K562 (cell line): ENCODE results near the gene CPEB1. TPM values are rescaled to one million over a fixed set of nuclear protein-coding genes. Genes with fewer than 3 reads are reported as not detected.

Experiments
- ADNP ChIP-seq: fragments of 200-800 bp; sonication (Bioruptor generic); IDR thresholded peaks from 2 replicates; pipeline ENCODE4 v1.6.1; 2016; ENCODE audit warnings: missing genetic modification characterization, missing compliant biosample characterization
- DPF2 ChIP-seq: fragments of 450-650 bp; IDR thresholded peaks from 2 replicates; pipeline ENCODE4 v1.6.1; 2016
- FOXJ2 ChIP-seq: fragments of 200-800 bp; sonication (Bioruptor generic); IDR thresholded peaks from 2 replicates; pipeline ENCODE4 v1.6.1; 2016; ENCODE audit warnings: missing genetic modification characterization, missing compliant biosample characterization
- KDM1A ChIP-seq, 2 experiments: fragments of 450-650 bp; IDR thresholded peaks; 2 replicates each; pipeline ENCODE4 v1.6.1; 2016; ENCODE audit warnings: mild to moderate bottlenecking in 2 of 2
- NFIX ChIP-seq: fragments of 250-450 bp; sonication (Bioruptor Pico); IDR thresholded peaks from 2 replicates; pipeline ENCODE4 v1.4.0; 2020; ENCODE audit warnings: low read depth, mild to moderate bottlenecking, moderate library complexity
- NR2C2 ChIP-seq, 2 experiments: fragments of 200-800 bp in 1 of 2; sonication (Bioruptor generic) in 1 of 2; sonication (generic) in 1 of 2; formaldehyde crosslinking in 1 of 2; IDR thresholded peaks; 2 replicates each; pipeline versions ENCODE4 v1.6.1 to v1.8.0; 2016 to 2022; ENCODE audit warnings: mild to moderate bottlenecking in 1 of 2, missing compliant biosample characterization in 1 of 2, missing genetic modification characterization in 1 of 2, missing genetic modification reagents in 1 of 2
- PTBP1 ChIP-seq: fragments of 200-400 bp; formaldehyde crosslinking; IDR thresholded peaks from 2 replicates; pipeline ENCODE4 v1.6.1; 2017; ENCODE audit warnings: low read depth, low read length
- SMARCE1 ChIP-seq: fragments of 450-650 bp; IDR thresholded peaks from 2 replicates; pipeline ENCODE4 v1.7.1; 2016; ENCODE audit warnings: mild to moderate bottlenecking
- SREBF2 ChIP-seq: sonication (generic); formaldehyde crosslinking; IDR thresholded peaks from 2 replicates; pipeline ENCODE4 v1.4.0; 2020; ENCODE audit warnings: mild to moderate bottlenecking, missing genetic modification reagents
- THRAP3 ChIP-seq: fragments of 450-650 bp; IDR thresholded peaks from 2 replicates; pipeline ENCODE4 v1.6.1; 2016; ENCODE audit warnings: mild to moderate bottlenecking, inconsistent platforms, borderline replicate concordance
- ZNF584 ChIP-seq: fragments of 200-800 bp; sonication (Bioruptor generic); IDR thresholded peaks from 2 replicates; pipeline ENCODE4 v1.6.1; 2016; ENCODE audit warnings: low read depth, mild to moderate bottlenecking, missing genetic modification characterization, missing compliant biosample characterization
- polyA plus RNA-seq, 8 experiments: library from polyadenylated mRNA; depleted of rRNA in 4 of 8; stranded (reverse) in 5 of 8; unstranded in 3 of 8; fragments of >200 nt; fragmentation: Nextera tagmentation in 2 of 8; fragmentation: Illumina TruSeq in 1 of 8; extraction: Ambion mirVana in 2 of 8; extraction: Trizol in 1 of 8; gene quantifications; 2 replicates each; pipeline versions ENCODE4 v1.2.1 to v1.2.3, GENCODE V29; 2011 to 2014; ENCODE audit warnings: inconsistent platforms in 1 of 8, missing spikeins in 1 of 8
- total RNA-seq, 7 experiments: library from RNA; depleted of rRNA in 6 of 7; stranded (reverse); fragments of >200 nt in 6 of 7; fragmentation: Illumina TruSeq in 2 of 7; extraction: Trizol in 2 of 7; gene quantifications; 2 replicates each; pipeline versions ENCODE4 v1.2.1 to v1.2.3, GENCODE V29; 2011 to 2021; ENCODE audit warnings: low replicate concordance in 1 of 7
- TF ChIP-seq, protein P1 (sequence below), 2 experiments: fragments of 450-650 bp in 1 of 2; sonication (generic) in 1 of 2; formaldehyde crosslinking in 1 of 2; IDR thresholded peaks; 2 replicates each; pipeline versions ENCODE4 v1.7.1 to v1.9.0; 2016 to 2022; ENCODE audit warnings: inconsistent platforms in 1 of 2, mild to moderate bottlenecking in 1 of 2, missing genetic modification reagents in 1 of 2
- TF ChIP-seq, protein P2 (sequence below), 2 experiments: IDR thresholded peaks; 2 replicates each; pipeline ENCODE4 v1.6.1; 2012; ENCODE audit warnings: improper control_type of control experiment in 2 of 2, low read depth in 2 of 2, low read length in 2 of 2, borderline replicate concordance in 1 of 2
- TF ChIP-seq, protein P3 (sequence below): sonication (generic); formaldehyde crosslinking; IDR thresholded peaks from 2 replicates; pipeline ENCODE4 v1.8.0; 2022; ENCODE audit warnings: missing genetic modification reagents, mild to moderate bottlenecking, borderline replicate concordance

Gene CPEB1
- total and polyA plus RNA-seq, 9 of the 15 experiments (the other 6 are each of a cell fraction or from before 2014, with no cell fraction given), result 2.2 to 13.4 (median 9.7) TPM

DNA sequence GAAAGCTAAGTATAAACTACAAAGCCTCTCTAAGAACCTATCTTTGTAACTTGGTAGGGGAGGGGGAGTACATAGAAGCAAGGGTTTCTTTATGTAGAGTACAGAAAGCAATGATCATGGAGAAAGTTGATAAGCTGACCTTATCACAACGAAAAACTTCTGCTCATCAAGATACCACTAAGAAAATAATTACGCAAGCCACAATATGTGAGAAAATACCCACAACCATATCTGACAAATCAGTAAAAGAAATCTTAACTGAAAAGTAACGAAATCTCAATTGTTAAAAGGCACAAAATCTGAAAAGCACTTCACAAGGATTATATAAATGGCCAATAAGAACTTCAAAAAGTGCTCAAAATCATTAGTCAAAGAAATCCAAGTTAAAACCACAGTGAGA is 71.8 kb downstream of the CPEB1 start (continued):
- TF ChIP-seq, protein P1, sequence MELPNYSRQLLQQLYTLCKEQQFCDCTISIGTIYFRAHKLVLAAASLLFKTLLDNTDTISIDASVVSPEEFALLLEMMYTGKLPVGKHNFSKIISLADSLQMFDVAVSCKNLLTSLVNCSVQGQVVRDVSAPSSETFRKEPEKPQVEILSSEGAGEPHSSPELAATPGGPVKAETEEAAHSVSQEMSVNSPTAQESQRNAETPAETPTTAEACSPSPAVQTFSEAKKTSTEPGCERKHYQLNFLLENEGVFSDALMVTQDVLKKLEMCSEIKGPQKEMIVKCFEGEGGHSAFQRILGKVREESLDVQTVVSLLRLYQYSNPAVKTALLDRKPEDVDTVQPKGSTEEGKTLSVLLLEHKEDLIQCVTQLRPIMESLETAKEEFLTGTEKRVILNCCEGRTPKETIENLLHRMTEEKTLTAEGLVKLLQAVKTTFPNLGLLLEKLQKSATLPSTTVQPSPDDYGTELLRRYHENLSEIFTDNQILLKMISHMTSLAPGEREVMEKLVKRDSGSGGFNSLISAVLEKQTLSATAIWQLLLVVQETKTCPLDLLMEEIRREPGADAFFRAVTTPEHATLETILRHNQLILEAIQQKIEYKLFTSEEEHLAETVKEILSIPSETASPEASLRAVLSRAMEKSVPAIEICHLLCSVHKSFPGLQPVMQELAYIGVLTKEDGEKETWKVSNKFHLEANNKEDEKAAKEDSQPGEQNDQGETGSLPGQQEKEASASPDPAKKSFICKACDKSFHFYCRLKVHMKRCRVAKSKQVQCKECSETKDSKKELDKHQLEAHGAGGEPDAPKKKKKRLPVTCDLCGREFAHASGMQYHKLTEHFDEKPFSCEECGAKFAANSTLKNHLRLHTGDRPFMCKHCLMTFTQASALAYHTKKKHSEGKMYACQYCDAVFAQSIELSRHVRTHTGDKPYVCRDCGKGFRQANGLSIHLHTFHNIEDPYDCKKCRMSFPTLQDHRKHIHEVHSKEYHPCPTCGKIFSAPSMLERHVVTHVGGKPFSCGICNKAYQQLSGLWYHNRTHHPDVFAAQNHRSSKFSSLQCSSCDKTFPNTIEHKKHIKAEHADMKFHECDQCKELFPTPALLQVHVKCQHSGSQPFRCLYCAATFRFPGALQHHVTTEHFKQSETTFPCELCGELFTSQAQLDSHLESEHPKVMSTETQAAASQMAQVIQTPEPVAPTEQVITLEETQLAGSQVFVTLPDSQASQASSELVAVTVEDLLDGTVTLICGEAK (IDR thresholded peaks at IDR 0.05), result no peak
- TF ChIP-seq, protein P1 (CRISPR knock-in tag; IDR thresholded peaks at IDR 0.05), result no peak
- TF ChIP-seq, protein P2, sequence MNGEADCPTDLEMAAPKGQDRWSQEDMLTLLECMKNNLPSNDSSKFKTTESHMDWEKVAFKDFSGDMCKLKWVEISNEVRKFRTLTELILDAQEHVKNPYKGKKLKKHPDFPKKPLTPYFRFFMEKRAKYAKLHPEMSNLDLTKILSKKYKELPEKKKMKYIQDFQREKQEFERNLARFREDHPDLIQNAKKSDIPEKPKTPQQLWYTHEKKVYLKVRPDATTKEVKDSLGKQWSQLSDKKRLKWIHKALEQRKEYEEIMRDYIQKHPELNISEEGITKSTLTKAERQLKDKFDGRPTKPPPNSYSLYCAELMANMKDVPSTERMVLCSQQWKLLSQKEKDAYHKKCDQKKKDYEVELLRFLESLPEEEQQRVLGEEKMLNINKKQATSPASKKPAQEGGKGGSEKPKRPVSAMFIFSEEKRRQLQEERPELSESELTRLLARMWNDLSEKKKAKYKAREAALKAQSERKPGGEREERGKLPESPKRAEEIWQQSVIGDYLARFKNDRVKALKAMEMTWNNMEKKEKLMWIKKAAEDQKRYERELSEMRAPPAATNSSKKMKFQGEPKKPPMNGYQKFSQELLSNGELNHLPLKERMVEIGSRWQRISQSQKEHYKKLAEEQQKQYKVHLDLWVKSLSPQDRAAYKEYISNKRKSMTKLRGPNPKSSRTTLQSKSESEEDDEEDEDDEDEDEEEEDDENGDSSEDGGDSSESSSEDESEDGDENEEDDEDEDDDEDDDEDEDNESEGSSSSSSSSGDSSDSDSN (IDR thresholded peaks at IDR 0.05; ENCODE audit: borderline replicate concordance in 1 of 2, low read depth in 2 of 2, low read length in 2 of 2), result no peak
- peak; percentile 39; the same call in 1 of the 2 replicates for TF ChIP-seq DPF2
- peak; percentile 52 to 59; a peak in 3 of 4 replicates for TF ChIP-seq KDM1A (IDR thresholded peaks at IDR 0.05)
- no peak for TF ChIP-seq NFIX (CRISPR knock-in tag)
- no peak for TF ChIP-seq THRAP3
- no peak for TF ChIP-seq ADNP (tag)
- peak; percentile 56; the same call in 1 of the 2 replicates for TF ChIP-seq SMARCE1
- TF ChIP-seq SREBF2 (CRISPR knock-in tag), result no peak
- TF ChIP-seq, protein P3, sequence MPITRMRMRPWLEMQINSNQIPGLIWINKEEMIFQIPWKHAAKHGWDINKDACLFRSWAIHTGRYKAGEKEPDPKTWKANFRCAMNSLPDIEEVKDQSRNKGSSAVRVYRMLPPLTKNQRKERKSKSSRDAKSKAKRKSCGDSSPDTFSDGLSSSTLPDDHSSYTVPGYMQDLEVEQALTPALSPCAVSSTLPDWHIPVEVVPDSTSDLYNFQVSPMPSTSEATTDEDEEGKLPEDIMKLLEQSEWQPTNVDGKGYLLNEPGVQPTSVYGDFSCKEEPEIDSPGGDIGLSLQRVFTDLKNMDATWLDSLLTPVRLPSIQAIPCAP (CRISPR knock-in tag), result no peak
- no peak for TF ChIP-seq PTBP1
- peak; percentile 49; the same call in 1 of the 2 replicates for TF ChIP-seq FOXJ2
- TF ChIP-seq ZNF584 (CRISPR knock-in tag), result no peak
- no peak for TF ChIP-seq NR2C2 (CRISPR knock-in tag; IDR thresholded peaks at IDR 0.05)
- no peak for TF ChIP-seq NR2C2 (tag; IDR thresholded peaks at IDR 0.05)
